H1 (cell line): ENCODE measurements around the gene CUX1. TPM values are rescaled to one million over a fixed set of nuclear protein-coding genes. Genes with fewer than 3 reads are reported as not detected.

ENCODE experiments used
- RAD21 ChIP-seq, 2 experiments: IDR thresholded peaks in 1 of 2; conservative IDR thresholded peaks in 1 of 2; 2 replicates each; pipeline ENCODE4 v1.6.1; 2011; ENCODE audit warnings: low read depth in 2 of 2, low read length in 2 of 2, improper control_type of control experiment in 1 of 2, inconsistent platforms in 1 of 2, mild to moderate bottlenecking in 1 of 2, moderate library complexity in 1 of 2
- SIN3A ChIP-seq, 2 experiments: IDR thresholded peaks in 1 of 2; conservative IDR thresholded peaks in 1 of 2; 2 replicates each; pipeline ENCODE4 v1.6.1; 2011 to 2012; ENCODE audit warnings: low read length in 2 of 2, improper control_type of control experiment in 1 of 2, low read depth in 1 of 2, mild to moderate bottlenecking in 1 of 2
- polyA plus RNA-seq, 7 experiments: library from polyadenylated mRNA; depleted of rRNA in 3 of 7; stranded (reverse) in 5 of 7; unstranded in 2 of 7; fragments of >200 nt in 5 of 7; fragments of 200-250 nt in 2 of 7; gene quantifications; 1 replicate in 5 of 7; 2 replicates in 1 of 7; 4 replicates in 1 of 7; pipeline versions ENCODE4 v1.2.1 to v1.2.3, GENCODE V29; 2011 to 2013; ENCODE audit warnings: missing spikeins in 2 of 7, mixed read lengths in 2 of 7
- total RNA-seq: library from RNA; stranded (reverse); fragmentation: NEBNext Ultra II Directional; extraction: Animal tissue kit (Norgen Biotek cat#: 25700); gene quantifications from 2 replicates; pipeline ENCODE4 v1.2.1, GENCODE V29; 2021

CUX1 gene
- total and polyA plus RNA-seq, 2 of the 8 experiments (the other 6 are each of a cell fraction or from before 2014, with no cell fraction given) = 21.6 to 65.9 TPM

DNA sequence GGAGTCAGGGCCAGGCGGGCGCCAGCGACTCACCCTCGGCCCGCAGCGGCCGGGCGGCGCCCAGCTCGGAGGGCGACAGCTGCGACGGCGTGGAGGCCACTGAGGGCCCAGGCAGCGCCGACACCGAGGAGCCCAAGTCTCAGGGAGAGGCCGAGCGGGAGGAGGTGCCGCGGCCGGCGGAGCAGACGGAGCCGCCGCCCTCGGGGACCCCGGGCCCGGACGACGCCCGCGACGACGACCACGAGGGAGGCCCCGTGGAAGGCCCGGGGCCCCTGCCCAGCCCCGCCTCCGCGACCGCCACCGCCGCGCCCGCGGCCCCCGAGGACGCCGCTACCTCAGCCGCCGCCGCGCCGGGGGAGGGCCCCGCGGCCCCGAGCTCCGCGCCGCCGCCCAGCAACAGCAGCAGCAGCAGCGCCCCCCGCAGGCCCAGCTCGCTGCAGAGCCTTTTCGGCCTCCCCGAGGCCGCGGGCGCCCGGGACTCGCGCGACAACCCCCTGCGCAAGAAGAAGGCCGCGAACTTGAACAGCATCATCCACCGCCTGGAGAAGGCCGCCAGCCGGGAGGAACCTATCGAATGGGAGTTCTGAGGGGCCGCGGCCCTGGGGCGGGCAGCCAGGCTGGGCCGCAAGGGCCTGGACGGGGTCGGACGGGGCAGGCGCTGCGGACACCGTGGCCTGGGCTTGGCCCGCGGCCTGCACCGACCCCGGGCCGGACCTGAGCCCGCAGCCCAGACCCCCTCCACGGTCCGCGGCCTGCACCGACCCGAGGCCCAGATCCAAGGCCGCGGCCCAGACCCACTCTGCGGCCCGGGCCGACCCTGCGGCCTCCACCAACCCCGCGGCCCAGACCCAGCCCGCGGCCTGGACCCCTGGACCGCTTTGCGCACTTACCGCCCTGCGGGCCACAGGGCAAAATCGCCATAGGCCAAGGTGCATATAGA lies 431.3 kb downstream of the CUX1 start (continued):
- TF ChIP-seq SIN3A (conservative IDR thresholded peaks at IDR 0.05 in 1 of 2, IDR thresholded peaks at IDR 0.05 in 1 of 2; ENCODE audit: low read depth in 1 of 2, low read length in 2 of 2) (no peak; a peak in 1 of 4 replicates), RAD21 (IDR thresholded peaks at IDR 0.05 in 1 of 2, conservative IDR thresholded peaks at IDR 0.05 in 1 of 2; ENCODE audit: low read depth in 2 of 2, low read length in 2 of 2) (peak; percentile 17 to 54; a peak in 3 of 4 replicates)
- TF ChIP-seq, all 59 proteins: peak for 5
